HG02610 (cell line): ENCODE results near the gene MYH1.
"Not testable (repeated sequence)": the region's sequence is repeated elsewhere in the genome, so short reads cannot be mapped to it uniquely, and the experiment has no call there.

Experiments
- ATAC-seq: cut with Tn5 transposase; IDR thresholded peaks from one replicate; pipeline ENCODE4 v1.9.1; 2021; ENCODE audit warnings: mild to moderate bottlenecking, moderate library complexity; ENCODE audit not compliant: unreplicated experiment

MYH1 gene

GRCh38 chr17:10518271-10519037, at the start of gene MYH1:
MYH1 (minus strand) TSS chr17:10518542; CDS start chr17:10516642, 1,900 bp downstream.
- no peak for ATAC-seq

- no peak for ATAC-seq
These were observed 45.8 kb upstream of the MYH1 start for GRCh38 chr17:10563991-10564660.

- ATAC-seq: no peak
These were observed 39.7 kb upstream of the MYH1 start for GRCh38 chr17:10558049-10558448.

- ATAC-seq: no peak
These were observed 39.1 kb upstream of the MYH1 start for GRCh38 chr17:10557422-10557821.

- ATAC-seq: no peak
These were observed 38.1 kb upstream of the MYH1 start for GRCh38 chr17:10556301-10557005.

GRCh38 chr17:10550014-10550413, 31.7 kb upstream of the MYH1 start:
- no peak for ATAC-seq

- no peak for ATAC-seq
These were observed 30.9 kb upstream of the MYH1 start, which contains the start of gene MYH2 for GRCh38 chr17:10549096-10549842. MYH2 (minus strand) TSS chr17:10549658; CDS start chr17:10547920, 1,738 bp downstream.

GRCh38 chr17:10547351-10547750, 29.0 kb upstream of the MYH1 start:
- no peak for ATAC-seq

GRCh38 chr17:10543486-10543885, 25.1 kb upstream of the MYH1 start:
- not testable (repeated sequence) for ATAC-seq

- not testable (repeated sequence) for ATAC-seq
These were observed 22.8 kb upstream of the MYH1 start for GRCh38 chr17:10541179-10541578.

GRCh38 chr17:10532026-10532425, 13.7 kb upstream of the MYH1 start:
- ATAC-seq: no peak

GRCh38 chr17:10527419-10527818, 9.1 kb upstream of the MYH1 start:
- ATAC-seq: no peak

GRCh38 chr17:10526517-10526916, 8.2 kb upstream of the MYH1 start:
- no peak for ATAC-seq

GRCh38 chr17:10523064-10523463, 4.7 kb upstream of the MYH1 start:
- no peak for ATAC-seq

- no peak for ATAC-seq
These were observed 3.6 kb upstream of the MYH1 start for GRCh38 chr17:10521949-10522348.

GRCh38 chr17:10516638-10517037, 1.7 kb downstream of the MYH1 start:
- no peak for ATAC-seq

GRCh38 chr17:10516065-10516464, 2.3 kb downstream of the MYH1 start:
- no peak for ATAC-seq

GRCh38 chr17:10513299-10514067, 4.9 kb downstream of the MYH1 start:
- no peak for ATAC-seq

GRCh38 chr17:10512856-10513255, 5.5 kb downstream of the MYH1 start:
- ATAC-seq: no peak

GRCh38 chr17:10499950-10500349, 18.4 kb downstream of the MYH1 start:
- ATAC-seq: no peak
